K562 (cell line): ENCODE measurements around the gene TMEM121. TPM values are rescaled to one million over a fixed set of nuclear protein-coding genes. Genes with fewer than 3 reads are reported as not detected.

Experiments
- ATAC-seq: fragments of 200-7000 bp; cut with Tn5 transposase; 3 replicates; pipeline ENCODE4 v1.9.1; 2020; ENCODE audit warnings: moderate library complexity
- BruUV-seq: library from RNA; stranded (reverse); fragments of 400-500 nt; replicated peaks from 2 replicates; lab custom pipeline; 2021; lab: Mats Ljungman, UMichigan
- CTCF ChIA-PET: fragments of 300-600 bp; formaldehyde crosslinking; extraction: SDS; loops from one replicate; lab custom pipeline; 2021; ENCODE audit warnings: low intra/inter-chr PET ratio; lab: Yijun Ruan, JAX
- POLR2A ChIA-PET: fragments of 300-600, 350-650 bp; sonication (Branson Sonifier 250); formaldehyde crosslinking; extraction: SDS; loops from one replicate; lab custom pipeline; 2021; ENCODE audit warnings: antibody characterized with exemption, inconsistent platforms; lab: Yijun Ruan, JAX
- DNase-seq, 4 experiments: peaks; one replicate each; pipeline versions ENCODE4 v3.0.0 to v3.0.0-alpha.2; 2011 to 2018; ENCODE audit warnings: low spot score in 3 of 4, mixed read lengths in 3 of 4; ENCODE audit errors: extremely low read depth in 1 of 4
- FAIRE-seq: peaks from 2 replicates; lab custom pipeline; 2011; peaks lifted over from hg19 to GRCh38; lab: Jason Lieb, UNC
- H2AFZ ChIP-seq: 2 replicates; pipeline ENCODE4 v1.6.0; 2011; ENCODE audit warnings: low read depth, low read length, control low read depth, inconsistent platforms
- H3K27ac ChIP-seq: fragments of 200-600 bp; 3 replicates; pipeline ENCODE4 v1.8.0; 2011; ENCODE audit warnings: low read depth, mild to moderate bottlenecking, control low read depth, inconsistent platforms, low read length, moderate library complexity, mixed read lengths; ENCODE audit errors: extremely low read depth
- H3K27me3 ChIP-seq, 2 experiments: fragments of 300-600 bp in 1 of 2; 2 replicates in 1 of 2; 3 replicates in 1 of 2; pipeline versions ENCODE4 v1.6.0 to v1.8.0; 2011; ENCODE audit warnings: inconsistent platforms in 2 of 2, low read length in 2 of 2, mild to moderate bottlenecking in 1 of 2, mixed read lengths in 1 of 2, moderate library complexity in 1 of 2; ENCODE audit not compliant: control insufficient read depth in 2 of 2, insufficient read depth in 2 of 2
- H3K36me3 ChIP-seq: fragments of 300-600 bp; 3 replicates; pipeline ENCODE4 v1.8.0; 2011; ENCODE audit warnings: mild to moderate bottlenecking, low read length, inconsistent platforms; ENCODE audit not compliant: control insufficient read depth, insufficient read depth
- H3K4me1 ChIP-seq, 2 experiments: fragments of 200-600 bp in 1 of 2; replicated peaks in 1 of 2; 2 replicates in 1 of 2; 3 replicates in 1 of 2; pipeline versions ENCODE4 v1.5.1 to v1.8.0; 2011; ENCODE audit warnings: inconsistent platforms in 2 of 2, low read length in 2 of 2, mild to moderate bottlenecking in 1 of 2, mixed read lengths in 1 of 2, moderate library complexity in 1 of 2; ENCODE audit not compliant: control insufficient read depth in 2 of 2, insufficient read depth in 2 of 2
- H3K4me2 ChIP-seq: 2 replicates; pipeline ENCODE4 v1.6.1; 2011; ENCODE audit warnings: low read length, control low read depth, inconsistent platforms, mixed read lengths; ENCODE audit not compliant: insufficient read depth
- H3K4me3 ChIP-seq: fragments of 200-600 bp; sonication (generic), shearing (Covaris generic); 2 replicates; pipeline ENCODE4 v1.5.1; 2016; ENCODE audit warnings: control low read depth, inconsistent platforms
- H3K79me2 ChIP-seq: fragments of 200-600 bp; 3 replicates; pipeline ENCODE4 v1.8.0; 2011; ENCODE audit warnings: low read length, inconsistent platforms; ENCODE audit not compliant: control insufficient read depth, insufficient read depth
- H3K9ac ChIP-seq, 2 experiments: 2 replicates each; pipeline versions ENCODE4 v1.6.0 to v1.6.1; 2011; ENCODE audit warnings: low read depth in 2 of 2, low read length in 2 of 2, control low read depth in 1 of 2, inconsistent platforms in 1 of 2, mild to moderate bottlenecking in 1 of 2, mixed read lengths in 1 of 2; ENCODE audit not compliant: insufficient read depth in 1 of 2
- H3K9me1 ChIP-seq: one replicate; pipeline ENCODE4 v1.6.0; 2011; ENCODE audit warnings: inconsistent platforms, mild to moderate bottlenecking, low read length, moderate library complexity; ENCODE audit not compliant: control insufficient read depth, insufficient read depth
- H3K9me3 ChIP-seq: replicated peaks from 2 replicates; pipeline ENCODE4 v1.5.1; 2011; ENCODE audit warnings: low read depth, low read length, inconsistent platforms; ENCODE audit not compliant: control insufficient read depth, insufficient read depth
- H4K20me1 ChIP-seq: replicated peaks from 2 replicates; pipeline ENCODE4 v1.6.1; 2011; ENCODE audit warnings: low read length, inconsistent platforms, mixed read lengths; ENCODE audit not compliant: control insufficient read depth, insufficient read depth
- BRD9 ChIP-seq: fragments of 450-650 bp; IDR thresholded peaks from 2 replicates; pipeline ENCODE4 v1.6.1; 2018; ENCODE audit warnings: low read depth; ENCODE audit not compliant: partially characterized antibody
- HNRNPL ChIP-seq: fragments of 200-400 bp; formaldehyde crosslinking; IDR thresholded peaks from 2 replicates; pipeline ENCODE4 v1.6.1; 2017; ENCODE audit warnings: low read depth, mild to moderate bottlenecking, low read length
- IRF1 ChIP-seq: sonication (generic); formaldehyde crosslinking; IDR thresholded peaks from 2 replicates; pipeline ENCODE4 v1.8.0; 2022; ENCODE audit warnings: missing genetic modification reagents, mild to moderate bottlenecking, borderline replicate concordance
- IRF2 ChIP-seq: sonication (generic); formaldehyde crosslinking; IDR thresholded peaks from 2 replicates; pipeline ENCODE4 v1.8.1; 2022; ENCODE audit warnings: mild to moderate bottlenecking, missing genetic modification reagents
- KLF13 ChIP-seq: fragments of 450-650 bp; IDR thresholded peaks from 2 replicates; pipeline ENCODE4 v1.6.1; 2016; ENCODE audit warnings: missing genetic modification characterization, low read depth, mild to moderate bottlenecking, missing compliant biosample characterization, moderate library complexity, borderline replicate concordance
- PKNOX1 ChIP-seq: fragments of 450-650 bp; IDR thresholded peaks from 2 replicates; pipeline ENCODE4 v1.6.1; 2016
- PTTG1 ChIP-seq: fragments of 450-650 bp; IDR thresholded peaks from 2 replicates; pipeline ENCODE4 v1.6.1; 2016; ENCODE audit warnings: low read depth, mild to moderate bottlenecking, missing genetic modification characterization, missing compliant biosample characterization
- SRSF7 ChIP-seq: fragments of 200-400 bp; formaldehyde crosslinking; optimal IDR thresholded peaks from 2 replicates; pipeline ENCODE3; 2017; ENCODE audit warnings: mild to moderate bottlenecking, low read depth, low read length
- ZNF253 ChIP-seq: fragments of 250-450 bp; sonication (Bioruptor Pico); conservative IDR thresholded peaks from 2 replicates; pipeline ENCODE4 v1.6.1; 2021; ENCODE audit warnings: mild to moderate bottlenecking
- ZNF696 ChIP-seq: fragments of 250-450 bp; sonication (Bioruptor Pico); conservative IDR thresholded peaks from 2 replicates; pipeline ENCODE4 v1.4.0; 2020; ENCODE audit warnings: mild to moderate bottlenecking, moderate library complexity
- ZNF699 ChIP-seq: fragments of 250-450 bp; sonication (Bioruptor Pico); IDR thresholded peaks from 2 replicates; pipeline ENCODE4 v1.8.0; 2021; ENCODE audit warnings: mild to moderate bottlenecking, moderate library complexity; ENCODE audit not compliant: insufficient replicate concordance
- WGBS: fragments of 100-300 bp; shearing (Covaris generic); methylation state at CpG from one replicate; pipeline ENCODE4 v1.1.6; 2016; ENCODE audit warnings: low coverage, mixed read lengths; ENCODE audit not compliant: insufficient coverage; ENCODE audit errors: missing lambda C conversion rate; 5-methylcytosine and 5-hydroxymethylcytosine counted together
- in situ Hi-C: fragments of 300-500 bp; cut with MboI; formaldehyde crosslinking; loops from 4 replicates; pipeline ENCODE4 v1.15.0; 2018; ENCODE audit warnings: inconsistent platforms, mixed read lengths
- intact Hi-C: fragments of 100-400 bp; cut with micrococcal nuclease; formaldehyde crosslinking; loops from 2 replicates; pipeline ENCODE4 v1.14.2; 2022
- polyA plus RNA-seq, 8 experiments: library from polyadenylated mRNA; depleted of rRNA in 4 of 8; stranded (reverse) in 5 of 8; unstranded in 3 of 8; fragments of >200 nt; fragmentation: Nextera tagmentation in 2 of 8; fragmentation: Illumina TruSeq in 1 of 8; extraction: Ambion mirVana in 2 of 8; extraction: Trizol in 1 of 8; gene quantifications; 2 replicates each; pipeline versions ENCODE4 v1.2.1 to v1.2.3, GENCODE V29; 2011 to 2014; ENCODE audit warnings: inconsistent platforms in 1 of 8, missing spikeins in 1 of 8
- total RNA-seq, 7 experiments: library from RNA; depleted of rRNA in 6 of 7; stranded (reverse); fragments of >200 nt in 6 of 7; fragmentation: Illumina TruSeq in 2 of 7; extraction: Trizol in 2 of 7; gene quantifications; 2 replicates each; pipeline versions ENCODE4 v1.2.1 to v1.2.3, GENCODE V29; 2011 to 2021; ENCODE audit warnings: low replicate concordance in 1 of 7

Gene TMEM121
- total and polyA plus RNA-seq, 9 of the 15 experiments (the other 6 are each of a cell fraction or from before 2014, with no cell fraction given): 0.31 to 0.36 TPM; not detected in 7

DNA sequence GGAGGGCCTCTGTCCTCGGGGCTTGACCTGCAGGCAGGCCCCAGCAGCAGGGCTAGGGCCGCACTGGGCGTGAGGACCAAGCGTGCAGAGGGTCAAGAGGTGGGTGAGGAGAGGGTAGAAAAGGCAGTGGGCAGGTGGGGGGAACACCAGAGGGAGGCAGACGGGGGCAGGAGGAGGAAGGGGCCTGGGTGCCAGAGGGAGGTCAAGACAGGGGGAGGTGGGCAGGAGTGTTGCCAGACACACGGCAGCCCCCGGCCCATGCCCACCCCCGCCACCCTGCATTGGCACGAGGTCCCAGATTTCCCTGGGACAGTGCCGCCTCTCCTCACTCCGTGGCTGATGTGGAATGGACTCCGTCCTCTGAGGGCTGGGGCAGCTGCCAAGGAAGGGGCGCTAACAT is 8.2 kb downstream of the TMEM121 start (continued):
- TF ChIP-seq IRF1 (no peak), HNRNPL (no peak), PKNOX1 (no peak)

GRCh38 chr14:105536051-105536450 is 9.7 kb downstream of the TMEM121 start:
- no peak for ATAC-seq
- no peak overlapping the region for H3K27ac ChIP-seq
- peaks cover 0 to 31% of the 10 kb centered on the region in 2 experiments; a peak in 2 of 5 replicates for H3K4me1 ChIP-seq
- ChIA-PET CTCF (no interaction called here), POLR2A (interaction anchor here (0.6 kb wide), 1 partner anchor 446 kb away, joined by 5 read pairs; no protein-coding TSS in a partner anchor)
- no peaks in the 10 kb centered on the region for H3K9me1 ChIP-seq
- no peak overlapping the region for H3K4me2 ChIP-seq
- no peak overlapping the region for H3K4me3 ChIP-seq
- DNase-seq: no peak
- FAIRE-seq: no peak
- no peaks in the 10 kb centered on the region for H3K9me3 ChIP-seq
- TF ChIP-seq ZNF699 (CRISPR knock-in tag) (no peak), BRD9 (no peak), IRF2 (CRISPR knock-in tag) (no peak), ZNF696 (CRISPR knock-in tag) (no peak), ZNF253 (CRISPR knock-in tag) (no peak), PTTG1 (no peak), SRSF7 (no peak), KLF13 (no peak)
- in situ Hi-C loops (no loop called here), intact Hi-C loops (no loop called here)
- peaks cover 3 to 57% of the 10 kb centered on the region in 2 experiments; a peak in 3 of 5 replicates for H3K27me3 ChIP-seq
- no peak overlapping the region for H2AFZ ChIP-seq
- no peaks in the 10 kb centered on the region for H3K36me3 ChIP-seq
- WGBS: 17% methylated on average over 4 of the region's 7 CpGs
- no peaks in the 10 kb centered on the region for H4K20me1 ChIP-seq
- no peaks in the 10 kb centered on the region for H3K79me2 ChIP-seq
- no TSS peak for BruUV-seq
- H3K9ac ChIP-seq: no peak overlapping the region
